HG02798 (cell line): ENCODE data around the gene ZNF853.
"Not testable (repeated sequence)": the region's sequence is repeated elsewhere in the genome, so short reads cannot be mapped to it uniquely, and the experiment has no call there.

ENCODE experiments used
- ATAC-seq: cut with Tn5 transposase; IDR thresholded peaks from one replicate; pipeline ENCODE4 v1.9.1; 2021; ENCODE audit warnings: mild to moderate bottlenecking; ENCODE audit not compliant: unreplicated experiment, poor library complexity

Gene ZNF853

GRCh38 chr7:6614953-6615722, at the start of gene ZNF853:
Gene ZNF853, plus strand, starts transcription at chr7:6615610. Its CDS starts 565 bp downstream, at chr7:6616175.
- no peak for ATAC-seq

GRCh38 chr7:6565655-6566054, 49.8 kb upstream of the ZNF853 start:
- ATAC-seq = no peak

- no peak for ATAC-seq
Measured at GRCh38 chr7:6567886-6568285, 47.5 kb upstream of the ZNF853 start.

GRCh38 chr7:6571160-6571779, 44.1 kb upstream of the ZNF853 start:
- no peak for ATAC-seq

- ATAC-seq = no peak
Measured at GRCh38 chr7:6575281-6576023, 40.0 kb upstream of the ZNF853 start.

- ATAC-seq = no peak
Measured at GRCh38 chr7:6576024-6576866, 39.2 kb upstream of the ZNF853 start.

- ATAC-seq = not testable (repeated sequence)
Measured at GRCh38 chr7:6576867-6577368, 38.5 kb upstream of the ZNF853 start.

GRCh38 chr7:6577369-6578113, 37.9 kb upstream of the ZNF853 start, which contains the start of gene ZDHHC4:
Gene ZDHHC4, plus strand, starts transcription at chr7:6577454. Its CDS starts 3,108 bp downstream, at chr7:6580562.
- peak; percentile 97 for ATAC-seq

GRCh38 chr7:6578114-6579084, 37.0 kb upstream of the ZNF853 start:
- no peak for ATAC-seq

- no peak for ATAC-seq
Measured at GRCh38 chr7:6579446-6579845, 36.0 kb upstream of the ZNF853 start.

GRCh38 chr7:6585746-6586432, 29.5 kb upstream of the ZNF853 start:
- ATAC-seq = not testable (repeated sequence)

- no peak for ATAC-seq
Measured at GRCh38 chr7:6588566-6588965, 26.8 kb upstream of the ZNF853 start.

- no peak for ATAC-seq
Measured at GRCh38 chr7:6589151-6589828, 26.1 kb upstream of the ZNF853 start.

- ATAC-seq = peak; percentile 90
Measured at GRCh38 chr7:6589829-6590644, 25.4 kb upstream of the ZNF853 start, which contains the start of gene INTS15. Gene INTS15, plus strand, starts transcription at chr7:6590021. Its CDS starts 263 bp downstream, at chr7:6590284.

- no peak for ATAC-seq
Measured at GRCh38 chr7:6590645-6591110, 24.7 kb upstream of the ZNF853 start.

GRCh38 chr7:6600093-6600492, 15.3 kb upstream of the ZNF853 start:
- ATAC-seq = no peak
